Panc1 (cell line): ENCODE results near the gene PSMA3. TPM values are rescaled to one million over a fixed set of nuclear protein-coding genes. Genes with fewer than 3 reads are reported as not detected.

ENCODE experiments used
- ATAC-seq: fragments of 200-7000 bp; cut with Tn5 transposase; 2 replicates; pipeline ENCODE4 v1.9.1; 2020; ENCODE audit warnings: mild to moderate bottlenecking, moderate library complexity
- BruUV-seq: library from RNA; stranded (reverse); fragments of 400-500 nt; replicated peaks from 2 replicates; lab custom pipeline; 2021; lab: Mats Ljungman, UMichigan
- CTCF ChIA-PET: fragments of 300-600 bp; sonication (Branson Sonifier 250); formaldehyde crosslinking; loops from one replicate; lab custom pipeline; 2022; ENCODE audit warnings: antibody characterized with exemption; lab: Charles Lee
- POLR2A ChIA-PET: fragments of 300-600 bp; sonication (Branson Sonifier 250); formaldehyde crosslinking; loops from one replicate; lab custom pipeline; 2022; ENCODE audit warnings: antibody characterized with exemption; lab: Charles Lee
- DNase-seq: peaks from one replicate; pipeline ENCODE4 v3.0.0-alpha.2; 2010; ENCODE audit warnings: low read depth, low spot score
- H3K27ac ChIP-seq: 2 replicates; pipeline ENCODE4 v1.5.1; 2011; ENCODE audit warnings: mild to moderate bottlenecking, low read length, inconsistent platforms
- H3K27me3 ChIP-seq: fragments of 200-500 bp; sonication (Bioruptor generic); 2 replicates; pipeline ENCODE4 v1.6.0; 2014; ENCODE audit warnings: low read length, inconsistent platforms; ENCODE audit not compliant: control insufficient read depth, insufficient read depth
- H3K36me3 ChIP-seq: fragments of 200-500 bp; sonication (Bioruptor generic); 2 replicates; pipeline ENCODE4 v1.5.1; 2014; ENCODE audit warnings: inconsistent platforms, mild to moderate bottlenecking, low read length, moderate library complexity; ENCODE audit not compliant: control insufficient read depth, insufficient read depth
- H3K4me1 ChIP-seq: 2 replicates; pipeline ENCODE4 v1.5.1; 2011; ENCODE audit warnings: inconsistent platforms, mild to moderate bottlenecking, low read length, moderate library complexity; ENCODE audit not compliant: control insufficient read depth, insufficient read depth
- H3K4me3 ChIP-seq, 2 experiments: 2 replicates each; pipeline ENCODE4 v1.5.1; 2011 to 2012; ENCODE audit warnings: low read depth in 2 of 2, low read length in 2 of 2, mild to moderate bottlenecking in 2 of 2, inconsistent platforms in 1 of 2, moderate library complexity in 1 of 2
- H3K9me3 ChIP-seq: fragments of 200-500 bp; sonication (Bioruptor generic); 2 replicates; pipeline ENCODE4 v1.5.1; 2014; ENCODE audit warnings: low read depth, mild to moderate bottlenecking, inconsistent platforms, low read length, moderate library complexity; ENCODE audit not compliant: control insufficient read depth, insufficient read depth
- CTCF ChIP-seq: fragments of 450-650 bp; IDR thresholded peaks from 2 replicates; pipeline ENCODE4 v1.5.1; 2017; ENCODE audit warnings: mild to moderate bottlenecking
- POLR2AphosphoS5 ChIP-seq: IDR thresholded peaks from 2 replicates; pipeline ENCODE4 v1.6.1; 2012; ENCODE audit warnings: mild to moderate bottlenecking, low read depth, low read length, moderate library complexity
- REST ChIP-seq, 2 experiments: IDR thresholded peaks; 2 replicates each; pipeline ENCODE4 v1.6.1; 2011 to 2012; ENCODE audit warnings: low read depth in 2 of 2, control low read depth in 1 of 2, low read length in 1 of 2, mild to moderate bottlenecking in 1 of 2, moderate library complexity in 1 of 2; ENCODE audit not compliant: insufficient read depth in 1 of 2
- SIN3A ChIP-seq: IDR thresholded peaks from 2 replicates; pipeline ENCODE4 v1.6.1; 2012; ENCODE audit warnings: low read depth, mild to moderate bottlenecking, low read length, moderate library complexity, borderline replicate concordance; ENCODE audit not compliant: insufficient read depth
- TCF7L2 ChIP-seq: IDR thresholded peaks from 2 replicates; pipeline ENCODE4 v1.6.1; 2011; ENCODE audit warnings: mild to moderate bottlenecking, low read depth, low read length, inconsistent platforms
- in situ Hi-C: cut with HindIII; loops from 2 replicates; pipeline ENCODE4 v1.10.0; 2016; ENCODE audit warnings: low sequenced_read_pairs, low pct_unique_long_range_greater_than_20kb
- intact Hi-C: fragments of 100-400 bp; cut with micrococcal nuclease; formaldehyde crosslinking; loops from one replicate; pipeline ENCODE4 v1.10.0; 2022; ENCODE audit not compliant: unreplicated experiment
- total RNA-seq: library from RNA; stranded (reverse); gene quantifications from one replicate; pipeline ENCODE4 v1.2.1, GENCODE V29; 2021; ENCODE audit not compliant: unreplicated experiment

The PSMA3 gene
- total RNA-seq, 1 experiment from 2014 or later = 159 TPM

GRCh38 chr14:58282925-58283593 is 38.4 kb downstream of the PSMA3 start:
- TF ChIP-seq POLR2AphosphoS5 (no peak), CTCF (no peak), REST (IDR thresholded peaks at IDR 0.05; ENCODE audit: insufficient read depth in 1 of 2, low read depth in 2 of 2, low read length in 1 of 2) (no peak), TCF7L2 (no peak), SIN3A (no peak)
- peaks cover 19% of the 10 kb centered on the region; the same call in 1 of the 2 replicates for H3K36me3 ChIP-seq
- no peak overlapping the region for H3K27ac ChIP-seq
- ATAC-seq (no peak), DNase-seq (no peak)
- no peak overlapping the region for H3K4me3 ChIP-seq
- no peaks in the 10 kb centered on the region for H3K4me1 ChIP-seq
- ChIA-PET POLR2A (no interaction called here), CTCF (no interaction called here)
- H3K27me3 ChIP-seq = no peaks in the 10 kb centered on the region
- no peaks in the 10 kb centered on the region for H3K9me3 ChIP-seq
- BruUV-seq = no TSS peak
- in situ Hi-C loops (no loop called here), intact Hi-C loops (no loop called here)

GRCh38 chr14:58283730-58284129 is 39.1 kb downstream of the PSMA3 start:
- Histone ChIP-seq H3K4me3 (no peak overlapping the region), H3K36me3 (peaks cover 17% of the 10 kb centered on the region; the same call in 1 of the 2 replicates), H3K27ac (no peak overlapping the region), H3K27me3 (no peaks in the 10 kb centered on the region), H3K4me1 (no peaks in the 10 kb centered on the region), H3K9me3 (no peaks in the 10 kb centered on the region)
- intact Hi-C loops = no loop called here
- DNase-seq = no peak
- ChIA-PET POLR2A (no interaction called here), CTCF (no interaction called here)
- no peak for ATAC-seq
- no TSS peak for BruUV-seq
- TF ChIP-seq REST (IDR thresholded peaks at IDR 0.05; ENCODE audit: insufficient read depth in 1 of 2, low read depth in 2 of 2, low read length in 1 of 2) = no peak
- TF ChIP-seq POLR2AphosphoS5 = no peak
- no peak for TF ChIP-seq SIN3A
- TF ChIP-seq CTCF = no peak
- no peak for TF ChIP-seq TCF7L2
- in situ Hi-C loops = no loop called here
